ENCODE measurements around the gene RASAL3.
"Not testable (repeated sequence)": the region's sequence is repeated elsewhere in the genome, so short reads cannot be mapped to it uniquely, and the experiment has no call there.

The RASAL3 gene

DNA sequence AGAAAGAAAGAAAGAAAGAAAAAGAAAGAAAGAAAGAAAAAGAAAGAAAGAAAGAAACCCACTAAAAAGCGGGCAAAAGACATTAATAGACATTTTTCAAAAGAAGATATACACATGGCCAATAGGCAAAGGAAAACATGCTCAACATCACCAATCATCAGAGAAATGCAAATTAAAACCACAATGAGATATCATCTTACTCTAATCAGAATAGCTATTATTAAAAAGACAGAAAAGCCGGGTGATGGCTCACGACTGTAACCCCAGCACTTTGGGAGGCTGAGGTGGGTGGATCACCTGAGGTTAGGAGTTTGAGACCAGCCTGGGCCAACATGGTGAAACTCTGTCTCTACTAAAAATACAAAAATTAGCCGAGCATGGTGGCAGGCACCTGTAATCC lies 9.5 kb upstream of the RASAL3 start:
- not testable (repeated sequence) for DNase-seq

GRCh38 chr19:15471639-15472101 lies 7.3 kb upstream of the RASAL3 start:
- no peak for DNase-seq

GRCh38 chr19:15469513-15470297 lies 5.4 kb upstream of the RASAL3 start:
- DNase-seq, result peak; percentile 21 to 47

GRCh38 chr19:15468675-15469512 lies 4.5 kb upstream of the RASAL3 start:
- no peak for DNase-seq

DNA sequence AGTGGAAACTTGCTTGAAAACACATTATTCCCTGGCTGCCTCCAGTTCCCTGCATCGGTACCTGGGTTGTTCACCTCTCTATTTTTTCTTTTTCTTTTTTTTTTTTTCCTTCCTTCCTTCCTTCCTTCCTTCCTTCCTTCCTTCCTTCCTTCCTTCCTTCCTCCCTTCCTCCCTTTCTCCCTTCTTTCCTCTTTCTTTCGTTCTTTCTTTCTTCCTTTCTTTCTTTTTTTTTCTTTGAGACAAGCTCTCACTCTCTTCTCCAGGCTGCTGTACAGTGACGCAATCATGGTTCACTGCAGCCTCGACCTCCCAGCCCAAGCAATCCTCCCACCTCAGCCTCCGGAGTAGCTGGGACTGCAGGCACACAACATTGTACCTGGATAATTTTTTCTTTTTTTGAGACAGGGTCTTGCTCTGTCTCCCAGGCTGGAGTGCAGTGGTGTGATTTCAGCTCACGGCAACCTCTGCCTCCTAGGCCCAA lies 3.4 kb upstream of the RASAL3 start:
- DNase-seq, result no peak

DNA sequence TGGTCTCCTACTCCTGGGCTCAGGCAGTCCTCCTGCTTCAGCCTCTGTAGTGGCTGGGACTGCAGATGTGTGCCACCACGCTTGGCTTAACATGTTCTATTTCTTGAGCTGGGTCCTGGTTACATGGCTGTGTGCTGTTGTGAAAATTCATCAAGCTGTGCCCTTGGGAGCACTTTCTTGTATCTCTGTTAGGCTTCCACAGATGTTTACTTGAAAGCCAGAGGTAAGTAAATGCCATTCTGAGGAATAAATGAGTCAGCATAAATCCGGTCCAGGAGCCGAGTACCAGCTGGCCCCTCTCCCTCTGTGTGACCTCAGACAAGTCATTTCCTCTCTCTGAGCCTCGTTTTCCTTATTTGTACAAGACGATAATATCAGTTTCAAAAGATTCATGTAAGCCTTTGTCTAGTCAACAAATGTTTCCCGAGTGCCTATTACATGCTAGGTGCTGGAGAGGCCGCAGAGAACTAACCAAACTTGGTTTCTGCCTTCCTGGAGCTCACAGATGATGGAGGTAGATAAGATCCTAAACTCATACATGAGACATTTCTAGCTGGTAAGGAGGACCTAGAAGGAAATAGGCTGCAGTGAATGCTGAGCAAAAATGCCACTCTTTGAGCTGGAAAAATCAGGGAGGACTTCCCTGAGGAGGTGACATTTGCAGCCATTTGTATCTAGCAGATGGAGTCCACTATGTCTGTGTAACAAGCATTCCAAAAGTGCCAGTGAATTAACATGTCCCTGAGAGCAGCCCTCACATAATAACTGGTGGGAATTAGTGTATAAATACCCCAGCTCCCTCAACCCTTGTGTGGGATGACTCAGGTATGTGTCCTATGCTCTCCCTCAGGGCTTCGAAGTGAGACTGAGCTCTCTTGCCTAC lies 2.7 kb upstream of the RASAL3 start:
- DNase-seq, result peak in 1 of 2 donors; percentile 16

GRCh38 chr19:15463861-15464371 lies 428 bp downstream of the RASAL3 start:
- DNase-seq, result peak; percentile 21 to 44

DNA sequence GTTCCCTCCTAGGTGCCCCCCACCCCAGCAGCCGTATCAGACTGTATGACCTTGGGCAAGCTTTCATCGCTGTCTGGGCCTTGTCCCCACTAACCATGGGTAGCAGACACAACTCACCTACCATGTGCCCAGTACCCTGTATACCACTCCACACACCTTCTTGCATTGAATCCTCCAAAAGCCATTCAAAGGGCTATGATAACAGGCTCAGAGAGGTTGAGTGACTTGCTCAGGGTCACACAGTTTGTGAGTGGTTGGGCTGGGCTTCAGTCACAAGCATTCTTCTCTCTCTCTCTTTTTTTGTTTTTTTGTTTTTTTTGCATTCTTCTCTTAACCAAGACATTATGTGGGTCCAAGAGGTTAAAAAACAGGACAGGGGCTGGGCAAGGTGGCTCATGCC lies 2.6 kb downstream of the RASAL3 start:
- no peak for DNase-seq

DNA sequence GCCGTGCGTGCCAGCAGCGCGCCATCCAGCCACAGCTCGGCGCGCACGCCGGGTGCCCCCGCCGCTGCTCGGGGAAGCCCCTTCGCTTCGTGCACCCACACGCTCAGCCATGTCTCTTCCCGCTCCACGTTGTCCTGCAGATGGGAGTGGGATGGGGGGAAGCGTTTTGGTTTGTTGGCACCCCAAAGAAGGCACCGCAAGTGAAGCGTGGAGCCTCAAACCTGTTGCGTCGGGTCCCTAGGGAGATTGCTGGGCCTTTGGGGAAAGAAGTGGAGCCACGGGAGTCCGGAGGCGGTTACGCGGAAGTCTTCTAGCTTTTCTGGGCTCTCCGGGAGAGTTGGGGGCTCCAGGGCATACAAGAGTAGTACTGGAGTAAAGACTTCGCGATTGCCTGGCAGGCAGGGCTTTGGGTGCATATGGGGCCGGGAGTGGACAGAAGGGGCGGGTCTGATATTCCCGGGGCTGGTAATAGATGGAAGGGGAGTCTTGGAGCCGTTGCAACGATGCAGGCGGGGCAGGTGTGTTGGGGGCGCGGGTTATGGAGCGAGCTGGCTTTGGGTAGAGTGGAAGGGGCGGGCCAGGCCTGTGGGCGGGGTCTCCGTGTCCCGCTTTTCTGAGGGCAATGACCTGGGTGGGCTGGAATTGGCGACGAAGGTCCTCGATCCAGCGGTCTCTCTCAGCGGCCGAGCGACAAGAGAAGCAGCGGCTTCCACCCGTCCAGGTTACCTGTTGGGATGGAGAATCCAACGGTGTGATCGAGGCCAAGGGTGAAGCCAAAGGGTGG lies 6.5 kb downstream of the RASAL3 start:
- no peak for DNase-seq

- DNase-seq, result no peak
Observed at GRCh38 chr19:15456871-15457700, 7.3 kb downstream of the RASAL3 start.

DNA sequence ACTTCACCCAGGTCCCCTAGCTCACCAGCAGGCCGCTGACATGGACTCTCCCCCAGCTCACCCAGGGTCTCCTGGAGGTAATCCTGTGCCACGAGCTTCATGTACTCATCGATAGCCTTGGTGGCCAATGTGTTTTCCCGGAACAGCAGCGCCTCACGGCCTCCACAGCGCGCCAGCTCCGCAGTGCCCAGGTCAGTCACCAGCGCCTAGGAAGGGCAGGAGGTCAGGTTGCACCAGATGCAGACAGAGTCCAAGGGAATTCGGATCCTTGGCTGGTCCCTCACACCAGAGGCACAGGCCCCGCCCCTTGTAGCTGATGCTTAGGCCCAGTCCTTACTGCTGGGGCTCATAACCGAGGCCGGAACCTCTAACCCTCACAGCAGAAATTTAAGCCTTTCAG lies 7.9 kb downstream of the RASAL3 start:
- DNase-seq, result no peak

DNA sequence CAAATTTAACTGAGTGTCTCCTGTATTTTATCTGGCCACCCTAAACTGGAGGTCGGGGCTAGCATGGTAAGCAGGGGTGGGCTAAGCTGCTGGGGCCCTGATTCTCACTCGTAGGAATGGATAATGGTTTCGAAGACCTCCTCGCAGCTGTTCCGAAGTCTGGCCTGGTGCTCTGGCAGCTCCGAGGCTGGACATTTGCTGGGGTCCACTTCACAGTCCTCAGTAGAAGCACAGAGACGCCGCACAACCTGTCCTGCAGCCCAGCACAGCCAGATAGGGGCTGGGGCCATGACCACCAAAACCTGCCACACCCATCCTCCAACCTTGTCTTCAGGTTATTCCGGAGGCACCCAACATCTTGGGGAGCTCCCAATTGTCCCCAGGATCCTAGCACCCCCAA lies 8.3 kb downstream of the RASAL3 start:
- DNase-seq, result no peak

GRCh38 chr19:15453906-15454860 lies 10.2 kb downstream of the RASAL3 start:
- no peak for DNase-seq

- DNase-seq, result no peak
Observed at GRCh38 chr19:15453091-15453578, 11.2 kb downstream of the RASAL3 start.

DNA sequence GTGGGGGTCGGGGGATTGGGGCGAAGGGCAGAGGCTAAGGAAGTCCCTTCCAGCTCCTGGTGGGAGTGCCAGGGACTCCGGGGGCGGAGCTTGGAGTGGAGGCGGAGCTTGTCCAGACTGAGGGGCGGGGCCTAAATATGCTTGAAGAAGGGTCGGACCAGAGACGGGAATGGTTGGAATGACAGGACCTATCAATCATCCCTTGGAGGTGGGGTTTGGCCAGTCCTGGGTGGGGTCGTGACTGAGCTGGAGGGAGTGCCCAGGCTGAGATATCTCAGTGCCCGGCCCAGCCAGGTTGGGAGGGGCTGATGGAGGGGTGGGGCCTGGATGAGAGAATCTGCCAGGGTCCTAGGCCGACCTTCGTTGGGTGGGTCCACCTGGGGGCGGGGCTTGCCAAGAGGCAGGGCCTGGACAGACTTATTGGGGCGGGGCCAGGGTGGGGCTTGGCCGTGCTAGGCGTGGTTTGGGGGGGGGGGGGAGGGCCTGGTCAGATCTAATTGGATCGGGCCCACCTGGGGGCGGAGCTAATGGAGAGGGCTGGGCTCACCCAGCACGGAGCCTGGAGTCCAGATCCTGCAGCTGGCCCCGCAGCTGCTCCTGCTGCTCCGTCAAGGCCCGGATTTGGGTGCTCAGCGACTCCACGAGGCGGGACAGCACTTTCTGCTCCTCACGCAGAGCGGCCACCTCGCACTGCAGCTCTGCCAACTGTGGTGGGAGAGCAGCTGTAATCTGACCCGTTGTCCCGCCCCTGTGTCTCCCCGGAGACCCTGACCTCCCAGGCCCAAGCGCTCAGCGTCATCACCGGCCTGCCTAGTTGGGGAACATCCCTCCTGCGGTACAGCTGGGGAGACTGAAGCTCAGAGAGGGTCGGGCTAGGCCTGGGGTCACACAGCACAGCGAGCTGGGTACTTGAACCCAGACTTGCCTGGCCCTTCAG lies 12.0 kb downstream of the RASAL3 start:
- peak in 1 of 2 donors; percentile 22 for DNase-seq

DNA sequence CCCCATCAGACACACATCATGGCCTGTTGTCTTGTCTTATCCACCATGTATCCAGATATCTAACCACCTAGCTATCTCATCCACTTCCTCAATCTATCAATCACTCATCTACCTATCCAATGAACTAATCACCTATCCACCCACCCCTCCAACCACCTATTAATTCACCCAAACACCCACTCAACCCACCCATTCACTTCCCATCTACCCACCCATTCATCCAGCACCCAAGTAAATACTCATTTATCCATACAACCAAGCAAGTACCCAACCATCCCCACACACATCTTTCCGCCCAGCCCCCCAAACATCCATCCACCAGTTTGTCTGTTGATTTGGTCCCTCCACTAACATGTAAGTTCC lies 13.8 kb downstream of the RASAL3 start:
- DNase-seq, result no peak

DNA sequence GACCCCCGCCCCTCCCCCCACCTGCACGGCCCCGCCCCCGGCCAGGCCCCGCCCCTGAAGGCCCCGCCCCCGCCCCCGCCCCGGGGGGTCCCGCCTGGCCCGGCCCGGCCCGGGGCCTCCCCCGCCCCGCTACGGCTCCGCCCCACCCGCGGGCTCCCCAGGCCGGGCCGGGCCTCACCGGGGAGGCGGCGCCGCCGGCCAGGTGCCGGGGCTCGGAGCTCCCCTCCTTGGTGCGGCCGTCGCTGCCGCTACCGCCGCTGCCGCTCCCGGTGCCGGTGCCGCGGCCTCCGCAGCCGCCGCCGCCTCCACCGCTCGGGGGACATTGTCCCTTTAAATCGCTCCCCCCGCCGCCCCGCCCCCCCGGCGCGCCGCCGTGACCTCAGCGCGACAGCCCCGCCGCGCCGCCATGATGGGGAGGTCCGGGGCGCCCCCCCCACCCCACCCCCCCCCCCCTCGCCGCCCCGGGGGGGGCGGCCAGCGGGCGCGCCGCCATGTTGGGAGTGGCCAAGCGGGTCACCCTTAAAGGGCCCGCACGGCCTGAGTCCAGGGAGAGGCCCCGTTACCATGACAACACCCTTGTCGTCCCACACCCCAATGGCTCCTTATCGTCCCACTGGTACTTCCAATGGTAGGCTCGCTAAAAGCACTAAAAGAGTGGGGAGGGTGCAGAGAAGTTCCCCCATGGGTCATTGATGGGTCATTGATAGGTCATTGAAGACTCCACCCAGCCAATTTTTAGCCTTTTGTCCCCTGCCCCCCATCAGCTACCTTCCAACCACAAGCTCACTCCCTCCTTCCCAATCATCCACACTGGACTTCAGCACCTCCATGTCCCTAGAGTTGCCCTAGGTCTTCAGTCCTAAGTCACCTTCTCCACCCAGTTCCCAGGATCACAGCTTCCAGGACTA lies 14.5 kb downstream of the RASAL3 start, which contains the start of gene WIZ:
WIZ (minus strand) TSS at position 337 of the 908 bp plus-strand sequence. CDS start 1,649 bp downstream, outside the sequence.
- DNase-seq, result peak; percentile 70 to 79

All from inflammatory macrophage (primary cell).